CD4-positive, alpha-beta T cell treated with Interleukin-15 for 1 hour (primary cell): ENCODE measurements around the gene SFXN3.

Source experiments
- DNase-seq: peaks from one replicate; pipeline ENCODE4 v3.0.0-alpha.2; 2020

Gene SFXN3

DNA sequence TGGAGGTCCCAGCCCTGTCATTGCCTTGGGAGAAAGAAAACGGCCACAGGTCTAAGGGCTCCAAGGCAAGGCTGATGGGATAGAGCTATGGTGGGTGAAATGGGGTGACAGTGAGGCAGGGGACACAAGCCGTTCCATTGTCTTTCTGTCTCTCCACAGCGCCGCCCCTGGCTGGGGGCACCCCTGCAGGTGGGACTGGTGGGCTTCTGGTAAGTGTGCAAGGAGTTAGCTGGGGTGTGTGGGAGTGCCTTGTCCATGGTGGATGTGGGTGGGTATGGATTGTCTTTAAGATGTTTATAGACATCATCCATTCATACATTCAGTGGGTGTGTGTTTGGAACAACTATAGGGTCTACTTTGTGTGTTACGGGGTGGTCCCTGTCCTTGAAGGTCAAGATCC is 7.5 kb downstream of the SFXN3 start:
- DNase-seq, result no peak

- no peak for DNase-seq
These were observed 9.0 kb downstream of the SFXN3 start for GRCh38 chr10:101040061-101040460.

- no peak for DNase-seq
These were observed 9.8 kb downstream of the SFXN3 start for GRCh38 chr10:101040851-101041250.

DNA sequence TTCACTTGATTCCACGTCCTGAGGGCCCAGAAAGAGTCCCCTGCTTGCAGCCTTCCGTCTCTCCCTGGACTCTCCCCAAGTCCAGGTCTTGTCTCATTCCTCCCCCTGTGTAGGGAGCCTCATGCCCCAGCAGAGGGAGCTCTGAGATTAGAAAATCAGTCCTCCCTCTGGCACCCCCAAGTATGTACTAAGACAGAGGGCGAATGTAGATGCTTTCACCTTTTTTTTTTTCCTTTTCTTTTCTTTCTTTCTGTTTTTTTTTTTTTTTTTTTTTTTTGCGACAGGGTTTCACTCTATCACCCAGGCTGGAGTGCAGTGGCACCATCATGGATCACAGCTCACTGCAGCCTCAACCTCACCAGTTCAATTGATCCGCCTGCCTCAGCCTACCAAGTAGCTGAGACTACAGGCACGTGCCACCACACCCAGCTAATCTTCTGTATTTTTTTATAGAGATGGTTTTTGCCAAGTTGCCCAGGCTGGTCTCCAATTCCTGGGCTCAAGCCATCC is 10.3 kb downstream of the SFXN3 start:
- DNase-seq, result peak; percentile 80

DNA sequence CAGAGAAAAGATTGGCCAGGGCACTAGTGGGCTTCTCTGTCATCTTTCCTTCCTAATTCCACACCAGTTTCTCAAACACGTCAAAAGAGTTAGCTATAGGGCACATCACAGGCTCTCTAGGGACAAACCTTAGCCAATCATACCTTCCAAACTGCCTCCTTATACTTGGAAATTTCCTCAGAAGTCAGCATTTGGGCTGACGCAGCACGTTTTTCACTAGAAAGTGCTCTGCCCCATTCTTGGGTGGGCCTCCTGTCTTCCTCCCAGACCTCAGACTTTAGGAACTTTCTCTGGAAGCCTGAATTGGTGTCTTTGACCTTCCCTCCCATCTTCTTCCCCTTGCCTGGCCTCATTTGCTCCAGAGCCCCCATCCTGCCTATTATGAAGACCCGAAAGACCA is 11.1 kb downstream of the SFXN3 start:
- DNase-seq, result no peak

GRCh38 chr10:101042667-101043362 is 11.8 kb downstream of the SFXN3 start:
- DNase-seq, result peak; percentile 88

- DNase-seq, result no peak
These were observed 12.3 kb downstream of the SFXN3 start for GRCh38 chr10:101043363-101043707.

- DNase-seq, result no peak
These were observed 13.1 kb downstream of the SFXN3 start for GRCh38 chr10:101044117-101044516.

DNA sequence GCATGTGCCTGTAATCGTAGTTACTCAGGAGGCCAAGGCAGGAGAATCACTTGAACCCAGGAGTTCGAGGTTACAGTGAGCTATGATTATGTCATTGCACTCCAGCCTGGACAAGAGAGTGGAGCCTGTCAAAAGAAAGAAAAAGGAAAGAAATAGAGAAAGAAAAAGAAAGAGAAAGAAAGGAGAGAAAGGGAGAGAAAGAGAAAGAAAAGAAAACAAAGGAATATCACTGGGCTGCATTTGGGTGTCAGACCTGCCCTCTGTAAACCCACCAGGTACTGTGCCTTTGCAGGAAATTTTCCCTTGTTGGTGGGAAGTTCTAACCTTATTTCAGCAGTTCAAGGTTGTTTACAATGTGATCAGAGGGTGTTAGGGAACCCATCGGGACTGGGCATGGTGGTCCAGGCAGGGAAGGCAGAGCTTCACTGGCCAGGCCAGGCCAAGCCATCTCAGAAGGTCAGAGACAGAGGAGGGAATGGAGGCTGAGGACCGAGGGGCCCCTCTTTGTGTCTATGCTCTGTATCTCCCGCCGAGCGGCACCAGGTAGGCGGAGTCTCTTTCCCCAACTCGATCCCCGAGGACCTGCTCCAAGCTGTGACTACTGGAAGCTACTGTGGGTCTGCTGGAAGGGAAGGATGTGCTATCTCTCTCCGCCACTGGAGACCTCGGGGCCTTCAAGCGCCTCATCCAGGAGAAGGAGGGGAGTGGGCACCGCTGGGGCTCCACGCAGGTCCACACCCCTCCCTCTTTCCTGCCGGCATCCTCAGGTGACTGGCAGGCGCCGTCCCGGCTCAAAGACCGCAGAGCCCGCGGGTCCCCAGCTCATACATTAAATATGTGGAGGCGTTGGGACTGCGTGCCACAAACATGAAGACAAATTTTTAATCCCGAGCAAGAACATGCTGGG is 15.6 kb downstream of the SFXN3 start:
- DNase-seq, result no peak

- no peak for DNase-seq
These were observed 16.2 kb downstream of the SFXN3 start for GRCh38 chr10:101047268-101047667.

GRCh38 chr10:101047961-101048892 is 17.2 kb downstream of the SFXN3 start:
- DNase-seq, result no peak

DNA sequence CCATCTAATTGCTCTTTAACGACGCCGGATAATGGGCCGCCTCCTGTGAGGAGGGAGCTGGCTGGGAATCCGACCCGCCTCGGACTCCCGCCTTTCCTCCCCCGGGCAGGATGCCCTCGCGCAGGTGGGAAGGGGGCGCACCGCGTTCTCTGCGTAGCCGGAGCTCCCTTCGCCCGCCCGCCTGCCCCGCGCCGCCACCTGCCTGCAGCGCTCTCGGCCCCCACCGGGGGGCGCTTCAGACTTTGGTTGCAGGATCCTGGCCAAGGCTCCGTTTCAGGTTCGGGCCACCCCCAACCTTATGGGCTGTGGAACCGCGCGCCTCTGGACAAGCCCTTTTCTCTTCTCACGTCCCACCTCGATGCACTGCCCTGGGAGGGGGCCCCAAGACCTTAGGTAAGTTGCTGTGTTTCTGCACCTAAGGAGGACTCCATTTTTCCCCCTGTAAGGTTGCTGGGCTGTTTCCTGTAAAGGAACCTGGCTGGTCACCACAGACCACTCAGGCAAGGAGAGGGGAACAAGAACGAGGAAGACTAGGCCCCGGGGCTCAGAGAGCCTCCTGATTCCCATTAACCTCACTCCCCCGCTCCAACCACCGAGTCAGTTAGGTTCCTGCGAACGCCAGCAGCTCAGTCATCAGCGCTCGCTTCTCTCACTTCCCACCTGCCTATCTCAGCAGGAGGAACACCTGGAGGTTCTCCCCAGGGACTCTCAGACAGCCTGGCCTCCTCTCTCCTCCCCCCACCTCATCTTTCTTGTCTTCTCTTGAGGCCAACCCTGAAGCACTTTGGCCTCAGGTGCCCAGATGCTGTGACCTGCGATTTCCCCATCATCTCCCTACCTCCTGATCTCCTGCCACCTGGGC is 19.4 kb downstream of the SFXN3 start:
- DNase-seq, result peak; percentile 70

GRCh38 chr10:101052285-101052684 is 21.3 kb downstream of the SFXN3 start:
- no peak for DNase-seq

- no peak for DNase-seq
These were observed 22.5 kb downstream of the SFXN3 start for GRCh38 chr10:101053516-101053915.

DNA sequence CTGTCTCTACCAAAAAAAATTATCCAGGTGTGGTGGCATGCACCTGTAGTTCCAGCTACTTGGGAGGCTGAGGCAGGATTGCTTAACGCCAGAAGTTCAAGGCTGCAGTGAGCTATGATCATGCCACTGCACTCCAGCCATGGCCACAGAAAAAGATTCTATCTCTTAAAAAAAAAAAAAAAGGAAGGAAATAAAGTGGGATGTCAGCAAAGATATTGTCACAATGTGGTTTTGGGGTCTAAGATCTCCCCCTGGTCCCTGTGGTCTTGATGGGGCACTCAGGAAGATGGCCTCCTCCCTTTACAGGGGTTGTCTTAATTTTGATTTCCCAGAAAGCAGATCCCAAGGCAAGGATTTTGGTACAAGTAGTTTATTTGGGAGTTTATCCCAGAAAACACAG is 23.3 kb downstream of the SFXN3 start:
- DNase-seq, result no peak

DNA sequence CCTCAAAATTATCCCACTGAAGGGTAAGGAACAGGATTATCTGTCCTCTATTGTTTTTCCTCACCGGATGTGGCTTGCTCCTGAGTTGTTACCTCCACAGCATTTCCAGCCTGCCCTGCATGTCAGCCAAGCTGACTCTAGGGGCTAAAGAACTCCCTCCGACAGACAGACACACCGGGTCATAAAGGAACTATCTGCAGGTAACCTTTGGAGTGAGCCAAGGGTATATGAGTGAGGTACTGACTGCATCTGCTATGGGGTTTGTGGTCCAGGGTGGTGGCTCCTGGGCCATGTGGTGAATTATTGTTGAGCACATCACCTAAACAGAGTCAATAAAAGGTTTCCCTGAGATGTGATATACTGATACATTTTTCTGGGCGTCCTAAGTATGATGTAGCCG is 23.8 kb downstream of the SFXN3 start:
- DNase-seq, result no peak

DNA sequence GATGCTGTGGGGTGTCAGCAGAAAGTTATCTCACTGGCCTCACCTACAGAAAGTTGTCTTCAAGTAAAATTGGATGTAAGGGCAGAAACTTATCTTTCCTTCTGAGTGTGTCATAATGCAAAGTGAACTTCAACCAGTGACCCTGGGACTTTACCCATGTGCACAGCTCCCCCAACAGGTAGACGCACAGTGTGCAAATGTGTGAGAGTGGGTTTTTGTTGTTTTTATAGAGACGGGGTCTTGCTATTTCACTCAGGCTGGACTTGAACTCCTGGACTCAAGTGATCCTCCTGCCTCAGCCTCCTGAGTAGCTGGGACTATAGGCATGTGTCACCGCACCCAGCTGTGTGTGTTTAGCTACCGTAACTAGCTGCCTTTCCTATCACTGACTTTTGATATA is 24.4 kb downstream of the SFXN3 start:
- DNase-seq, result no peak

DNA sequence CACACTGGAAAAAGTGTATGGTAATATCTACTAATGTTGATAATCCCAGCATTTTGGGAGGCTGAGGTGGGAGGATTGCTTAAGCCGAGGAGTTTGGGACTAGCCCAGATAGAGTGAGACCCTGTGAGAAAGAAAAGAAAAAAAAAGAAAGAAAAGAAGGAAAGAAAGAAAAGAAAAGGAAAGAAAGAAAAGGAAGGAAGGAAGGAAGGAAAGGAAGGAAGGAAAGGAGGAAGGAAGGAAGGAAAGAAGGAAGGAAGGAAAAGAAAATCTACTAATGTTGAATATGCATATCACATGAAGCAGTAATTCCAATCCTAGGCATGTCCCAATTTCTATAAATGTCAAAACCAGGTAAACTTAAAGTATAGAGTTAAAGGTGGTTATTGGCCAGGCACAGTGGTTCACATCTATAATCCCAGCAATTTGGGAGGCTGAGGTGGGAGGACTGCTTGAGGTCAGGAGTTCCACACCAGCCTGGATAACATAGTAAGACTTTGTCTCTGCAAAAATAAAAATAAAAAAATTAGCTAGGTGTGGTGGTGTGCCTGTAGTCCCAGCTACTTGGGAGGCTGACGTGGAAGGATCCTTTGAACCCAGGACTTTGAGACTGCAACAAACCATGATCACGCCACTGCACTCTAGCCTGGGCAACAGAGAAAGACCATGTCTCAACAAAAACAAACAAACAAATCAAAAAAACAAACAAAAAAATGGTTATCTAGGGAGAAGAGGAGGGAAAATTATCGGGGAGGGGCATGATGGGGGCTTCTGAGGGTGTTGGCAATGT is 25.5 kb downstream of the SFXN3 start:
- no peak for DNase-seq

GRCh38 chr10:101060036-101060950 is 29.3 kb downstream of the SFXN3 start:
- peak; percentile 90 for DNase-seq
